ENCODE data around the gene TM9SF3. TPM values are rescaled to one million over a fixed set of nuclear protein-coding genes. Genes with fewer than 3 reads are reported as not detected.

Gene TM9SF3
- total RNA-seq, 4 donors from 2014 or later = 54.4 to 67.9 (median 59.5) TPM

- TF ChIP-seq POLR2A (IDR thresholded peaks at IDR 0.05) = no peak
- TF ChIP-seq, protein P1, sequence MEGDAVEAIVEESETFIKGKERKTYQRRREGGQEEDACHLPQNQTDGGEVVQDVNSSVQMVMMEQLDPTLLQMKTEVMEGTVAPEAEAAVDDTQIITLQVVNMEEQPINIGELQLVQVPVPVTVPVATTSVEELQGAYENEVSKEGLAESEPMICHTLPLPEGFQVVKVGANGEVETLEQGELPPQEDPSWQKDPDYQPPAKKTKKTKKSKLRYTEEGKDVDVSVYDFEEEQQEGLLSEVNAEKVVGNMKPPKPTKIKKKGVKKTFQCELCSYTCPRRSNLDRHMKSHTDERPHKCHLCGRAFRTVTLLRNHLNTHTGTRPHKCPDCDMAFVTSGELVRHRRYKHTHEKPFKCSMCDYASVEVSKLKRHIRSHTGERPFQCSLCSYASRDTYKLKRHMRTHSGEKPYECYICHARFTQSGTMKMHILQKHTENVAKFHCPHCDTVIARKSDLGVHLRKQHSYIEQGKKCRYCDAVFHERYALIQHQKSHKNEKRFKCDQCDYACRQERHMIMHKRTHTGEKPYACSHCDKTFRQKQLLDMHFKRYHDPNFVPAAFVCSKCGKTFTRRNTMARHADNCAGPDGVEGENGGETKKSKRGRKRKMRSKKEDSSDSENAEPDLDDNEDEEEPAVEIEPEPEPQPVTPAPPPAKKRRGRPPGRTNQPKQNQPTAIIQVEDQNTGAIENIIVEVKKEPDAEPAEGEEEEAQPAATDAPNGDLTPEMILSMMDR (IDR thresholded peaks at IDR 0.05) = no peak
- H3K4me3 ChIP-seq (ENCODE audit: low read depth, poor library complexity, severe bottlenecking) = no peak overlapping the region
- 62 to 69% methylated on average over 4 of the region's 4 CpGs for WGBS, 2 donors
- no peak for DNase-seq (ENCODE audit: low spot score in 2 of 2)
- intact Hi-C loops (cut with DNase I; ENCODE audit: low total_unique reads) = no loop called here
Measured at GRCh38 chr10:96501985-96502384, 84.8 kb downstream of the TM9SF3 start.

DNA sequence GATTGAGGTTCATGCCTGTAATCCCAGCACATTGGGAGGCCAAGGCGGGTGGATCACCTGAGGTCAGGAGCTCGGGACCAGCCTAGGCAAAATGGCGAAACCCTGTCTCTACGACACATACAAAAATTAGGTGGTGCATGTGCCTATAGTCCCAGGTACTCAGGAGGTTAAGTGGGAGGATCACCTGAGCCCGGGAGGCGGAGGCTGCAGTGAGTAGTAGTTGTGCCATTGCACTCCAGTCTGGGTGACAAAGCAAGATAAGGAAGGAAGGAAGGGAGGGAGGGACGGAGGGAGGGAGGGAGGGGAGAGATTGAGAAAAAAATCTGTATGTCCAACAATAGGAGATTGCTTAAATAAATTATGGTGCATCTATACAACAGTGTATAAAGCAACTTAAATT, 86.3 kb downstream of the TM9SF3 start:
- no peak for TF ChIP-seq POLR2A (IDR thresholded peaks at IDR 0.05)
- TF ChIP-seq, protein P1 (IDR thresholded peaks at IDR 0.05) = no peak
- peak in 1 of 2 donors; percentile 2 for DNase-seq (ENCODE audit: low spot score in 2 of 2)
- WGBS, 2 donors = 78 to 88% methylated on average over 7 of the region's 7 CpGs
- intact Hi-C loops (cut with DNase I; ENCODE audit: low total_unique reads) = no loop called here
- H3K4me3 ChIP-seq (ENCODE audit: low read depth, poor library complexity, severe bottlenecking) = no peak overlapping the region

- DNase-seq (ENCODE audit: low spot score in 2 of 2) = no peak
- TF ChIP-seq POLR2A (IDR thresholded peaks at IDR 0.05) = no peak
- TF ChIP-seq, protein P1 (IDR thresholded peaks at IDR 0.05) = no peak
- 92 to 97% methylated on average over 3 of the region's 3 CpGs for WGBS, 2 donors
- H3K4me3 ChIP-seq (ENCODE audit: low read depth, poor library complexity, severe bottlenecking) = no peak overlapping the region
- intact Hi-C loops (cut with DNase I; ENCODE audit: low total_unique reads) = no loop called here
Measured at GRCh38 chr10:96500050-96500449, 86.8 kb downstream of the TM9SF3 start.

DNA sequence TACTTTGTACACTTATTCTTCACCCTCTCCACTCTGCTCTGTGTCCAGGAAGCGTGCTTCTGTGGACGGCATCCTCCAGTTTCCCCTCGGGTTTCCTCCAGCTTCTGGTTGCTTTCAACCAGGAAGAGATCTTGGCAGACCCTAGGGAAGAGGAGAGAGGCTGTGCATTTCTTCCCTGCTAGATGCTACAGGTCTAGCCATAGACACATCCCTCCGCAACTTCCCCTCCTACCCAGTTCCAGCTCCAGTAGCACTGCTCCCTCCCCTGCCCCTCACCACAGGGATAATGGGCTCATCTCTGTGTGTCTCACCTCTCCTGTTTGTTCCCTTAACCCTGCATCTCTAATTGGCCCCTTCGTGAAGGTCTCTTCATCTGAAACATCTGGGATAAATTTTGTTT, 89.4 kb downstream of the TM9SF3 start:
- DNase-seq (ENCODE audit: low spot score in 2 of 2) = peak in 1 of 2 donors; percentile 25
- WGBS, 2 donors = 61 to 67% methylated on average over 5 of the region's 5 CpGs
- no peak overlapping the region for H3K4me3 ChIP-seq (ENCODE audit: low read depth, poor library complexity, severe bottlenecking)
- no peak for TF ChIP-seq POLR2A (IDR thresholded peaks at IDR 0.05)
- TF ChIP-seq, protein P1 (IDR thresholded peaks at IDR 0.05) = no peak
- intact Hi-C loops (cut with DNase I; ENCODE audit: low total_unique reads) = no loop called here

DNA sequence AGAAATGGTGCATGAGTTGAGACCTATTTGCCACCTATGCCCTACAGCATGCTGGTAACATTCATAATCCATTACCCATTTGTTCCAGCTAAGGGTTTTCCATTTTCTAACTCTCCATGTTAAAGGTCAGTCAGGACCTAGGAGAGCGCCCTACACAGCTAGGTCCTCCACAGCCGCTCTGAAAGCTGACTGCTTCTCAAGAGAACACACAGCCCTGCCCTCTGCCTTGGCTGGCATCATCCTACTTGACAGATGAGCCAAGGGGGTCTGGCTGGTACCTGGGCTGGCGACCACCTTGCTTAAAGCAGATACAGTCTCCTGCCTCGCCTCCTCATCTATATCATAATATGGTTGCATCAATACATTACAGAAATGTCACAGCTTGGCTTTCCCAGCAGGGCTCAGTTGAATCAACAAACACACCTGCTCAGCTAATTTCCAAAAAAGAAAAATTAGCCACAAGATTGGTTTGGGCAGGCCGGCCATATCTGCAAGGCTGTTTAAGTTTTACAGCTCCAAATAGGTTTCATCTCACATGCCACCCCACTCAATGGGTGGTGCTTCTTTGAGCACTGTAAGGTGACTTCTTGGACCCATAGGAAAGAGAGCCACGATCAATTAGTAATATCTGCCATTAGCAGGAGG, 90.4 kb downstream of the TM9SF3 start:
- peak in 1 of 2 donors; percentile 73 for DNase-seq (ENCODE audit: low spot score in 2 of 2)
- intact Hi-C loops (cut with DNase I; ENCODE audit: low total_unique reads) = no loop called here
- WGBS, 2 donors = 65 to 69% methylated on average over 6 of the region's 6 CpGs
- TF ChIP-seq, protein P1 (IDR thresholded peaks at IDR 0.05) = no peak
- TF ChIP-seq POLR2A (IDR thresholded peaks at IDR 0.05) = no peak
- no peak overlapping the region for H3K4me3 ChIP-seq (ENCODE audit: low read depth, poor library complexity, severe bottlenecking)

DNA sequence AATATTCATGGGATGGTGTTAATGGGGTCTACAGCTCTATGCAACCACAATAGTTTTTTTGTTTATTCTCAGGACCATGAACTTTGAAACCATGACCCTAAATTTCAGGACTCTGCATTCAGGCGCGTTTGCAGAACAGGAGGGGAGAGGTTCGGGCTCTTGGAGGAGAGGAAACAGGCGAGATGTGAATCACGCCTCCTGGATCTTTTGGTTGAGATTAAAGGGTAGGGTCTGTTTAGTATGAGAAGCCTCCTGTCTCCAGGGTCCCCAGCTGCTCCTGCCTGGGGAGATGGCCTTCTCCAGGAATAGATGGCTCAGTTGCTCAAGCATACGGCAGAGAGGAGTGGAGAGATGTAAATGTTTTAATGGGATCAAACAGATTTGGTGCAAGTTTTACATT, 91.3 kb downstream of the TM9SF3 start:
- WGBS, 2 donors = 93 to 94% methylated on average over 6 of the region's 6 CpGs
- TF ChIP-seq, protein P1 (IDR thresholded peaks at IDR 0.05) = no peak
- no peak for TF ChIP-seq POLR2A (IDR thresholded peaks at IDR 0.05)
- intact Hi-C loops (cut with DNase I; ENCODE audit: low total_unique reads) = no loop called here
- DNase-seq (ENCODE audit: low spot score in 2 of 2) = peak in 1 of 2 donors; percentile 50
- no peak overlapping the region for H3K4me3 ChIP-seq (ENCODE audit: low read depth, poor library complexity, severe bottlenecking)
